K562 (cell line): Measurements from ENCODE around the gene PRODH. TPM values are rescaled to one million over a fixed set of nuclear protein-coding genes. Genes with fewer than 3 reads are reported as not detected.

Experiments
- ATF7 ChIP-seq: fragments of 450-650 bp; IDR thresholded peaks from 2 replicates; pipeline ENCODE4 v1.7.1; 2014; ENCODE audit warnings: mild to moderate bottlenecking, moderate library complexity
- BDP1 ChIP-seq: IDR thresholded peaks from 3 replicates; pipeline ENCODE4 v1.6.1; 2011; ENCODE audit not compliant: insufficient read length, insufficient read depth
- CBX2 ChIP-seq: fragments of 200-600 bp; sonication (generic); IDR thresholded peaks from one replicate; pipeline ENCODE4 v1.6.1; 2012; ENCODE audit warnings: mild to moderate bottlenecking, low read length, inconsistent platforms; ENCODE audit not compliant: insufficient read depth, poor library complexity, severe bottlenecking
- DDX20 ChIP-seq: fragments of 450-650 bp; IDR thresholded peaks from 2 replicates; pipeline ENCODE4 v1.6.1; 2016; ENCODE audit warnings: missing genetic modification characterization, low read depth, mild to moderate bottlenecking, missing compliant biosample characterization, moderate library complexity
- GMEB1 ChIP-seq: fragments of 250-450 bp; sonication (Bioruptor Pico); IDR thresholded peaks from 2 replicates; pipeline ENCODE4 v1.4.0; 2020; ENCODE audit warnings: mild to moderate bottlenecking
- HIVEP1 ChIP-seq: fragments of 250-450 bp; sonication (Bioruptor Pico); IDR thresholded peaks from 2 replicates; pipeline ENCODE4 v1.4.0; 2020; ENCODE audit warnings: mild to moderate bottlenecking
- KHSRP ChIP-seq: fragments of 450-650 bp; IDR thresholded peaks from 2 replicates; pipeline ENCODE4 v1.6.1; 2017
- MTA2 ChIP-seq: fragments of 450-650 bp; IDR thresholded peaks from 2 replicates; pipeline ENCODE4 v1.6.1; 2016; ENCODE audit warnings: low read depth
- RERE ChIP-seq: sonication (generic); formaldehyde crosslinking; IDR thresholded peaks from 2 replicates; pipeline ENCODE4 v1.8.0; 2023; ENCODE audit warnings: missing genetic modification reagents, mild to moderate bottlenecking, borderline replicate concordance
- SMARCC2 ChIP-seq: fragments of 450-650 bp; IDR thresholded peaks from 2 replicates; pipeline ENCODE4 v1.6.1; 2017; ENCODE audit warnings: antibody characterized with exemption, moderate library complexity, mild to moderate bottlenecking, low read depth
- TCF7 ChIP-seq: sonication (generic); IDR thresholded peaks from 2 replicates; pipeline ENCODE4 v1.6.1; 2016; ENCODE audit warnings: antibody characterized with exemption, borderline replicate concordance
- TSC22D4 ChIP-seq: fragments of 450-650 bp; IDR thresholded peaks from 2 replicates; pipeline ENCODE4 v1.6.1; 2016; ENCODE audit warnings: missing genetic modification characterization, missing biosample characterization, control low read depth
- U2AF2 ChIP-seq: fragments of 200-400 bp; formaldehyde crosslinking; optimal IDR thresholded peaks from 2 replicates; pipeline ENCODE3; 2017; ENCODE audit warnings: low read depth, mild to moderate bottlenecking, low read length
- ZBTB2 ChIP-seq: fragments of 450-650 bp; IDR thresholded peaks from 2 replicates; pipeline ENCODE4 v1.6.1; 2016; ENCODE audit warnings: antibody characterized with exemption
- ZNF408 ChIP-seq: fragments of 250-450 bp; sonication (Bioruptor Pico); IDR thresholded peaks from 2 replicates; pipeline ENCODE4 v1.4.0; 2020; ENCODE audit warnings: low read depth, mild to moderate bottlenecking, moderate library complexity
- ZNF445 ChIP-seq: fragments of 250-450 bp; sonication (Bioruptor Pico); IDR thresholded peaks from 2 replicates; pipeline ENCODE4 v1.4.0; 2020; ENCODE audit warnings: low read depth, mild to moderate bottlenecking, moderate library complexity
- ZNF639 ChIP-seq, 2 experiments: fragments of 200-800 bp in 1 of 2; sonication (Bioruptor generic) in 1 of 2; sonication (generic) in 1 of 2; formaldehyde crosslinking in 1 of 2; IDR thresholded peaks in 1 of 2; conservative IDR thresholded peaks in 1 of 2; 2 replicates each; pipeline versions ENCODE4 v1.5.0 to v1.6.1; 2016 to 2020; ENCODE audit warnings: missing compliant biosample characterization in 1 of 2, missing genetic modification characterization in 1 of 2, missing genetic modification reagents in 1 of 2
- ZNF766 ChIP-seq: fragments of 200-800 bp; sonication (Bioruptor generic); conservative IDR thresholded peaks from 2 replicates; pipeline ENCODE4 v1.6.1; 2016; ENCODE audit warnings: missing genetic modification characterization, missing compliant biosample characterization
- polyA plus RNA-seq, 8 experiments: library from polyadenylated mRNA; depleted of rRNA in 4 of 8; stranded (reverse) in 5 of 8; unstranded in 3 of 8; fragments of >200 nt; fragmentation: Nextera tagmentation in 2 of 8; fragmentation: Illumina TruSeq in 1 of 8; extraction: Ambion mirVana in 2 of 8; extraction: Trizol in 1 of 8; gene quantifications; 2 replicates each; pipeline versions ENCODE4 v1.2.1 to v1.2.3, GENCODE V29; 2011 to 2014; ENCODE audit warnings: inconsistent platforms in 1 of 8, missing spikeins in 1 of 8
- total RNA-seq, 7 experiments: library from RNA; depleted of rRNA in 6 of 7; stranded (reverse); fragments of >200 nt in 6 of 7; fragmentation: Illumina TruSeq in 2 of 7; extraction: Trizol in 2 of 7; gene quantifications; 2 replicates each; pipeline versions ENCODE4 v1.2.1 to v1.2.3, GENCODE V29; 2011 to 2021; ENCODE audit warnings: low replicate concordance in 1 of 7

PRODH gene
- total and polyA plus RNA-seq, 9 of the 15 experiments (the other 6 are each of a cell fraction or from before 2014, with no cell fraction given): 0.07 to 0.11 TPM; not detected in 7

GRCh38 chr22:18968011-18968749, 32.1 kb upstream of the PRODH start (continued):
- no peak for TF ChIP-seq ZNF639 (CRISPR knock-in tag; conservative IDR thresholded peaks at IDR 0.05 in 1 of 2, IDR thresholded peaks at IDR 0.05 in 1 of 2)
- TF ChIP-seq RERE (CRISPR knock-in tag): peak; percentile 91
- peak; percentile 91 for TF ChIP-seq ZNF766
- TF ChIP-seq KHSRP: no peak
- no peak for TF ChIP-seq TCF7
- TF ChIP-seq ZBTB2: no peak
- TF ChIP-seq HIVEP1 (CRISPR knock-in tag): no peak
- no peak for TF ChIP-seq GMEB1
- TF ChIP-seq ATF7: no peak
- no peak for TF ChIP-seq U2AF2
- TF ChIP-seq ZNF408 (CRISPR knock-in tag): no peak
- TF ChIP-seq SMARCC2: no peak
- TF ChIP-seq TSC22D4 (tag): no peak
- TF ChIP-seq BDP1: no peak
- TF ChIP-seq ZNF445 (CRISPR knock-in tag): no peak
- TF ChIP-seq CBX2: no peak
- no peak for TF ChIP-seq MTA2
- no peak for TF ChIP-seq DDX20 (tag)
